DMS79 (cell line): ENCODE data around the gene RXRB.

Experiments
- DNase-seq: peaks from one replicate; lab custom pipeline; 2025; lab: John Stamatoyannopoulos, UW

RXRB gene

DNA sequence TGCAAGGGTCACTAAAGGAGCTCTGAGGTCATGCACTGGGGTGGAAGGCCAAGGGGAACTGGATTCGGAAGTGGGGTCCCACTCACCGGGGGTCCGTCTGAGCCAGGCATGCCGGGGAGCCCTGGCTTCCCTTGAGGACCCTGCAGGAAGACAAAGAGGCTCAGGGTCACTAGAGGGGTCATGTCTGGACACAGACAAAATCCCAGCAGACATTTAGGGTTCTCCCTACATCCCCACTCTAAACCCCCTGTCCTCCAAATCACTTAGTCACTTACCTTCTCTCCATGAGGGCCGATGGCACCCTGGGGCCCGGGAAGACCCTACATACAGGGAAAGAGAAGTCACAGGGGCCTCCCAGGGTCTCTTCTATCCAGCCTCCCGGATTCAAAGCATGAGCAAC is 23.6 kb downstream of the RXRB start:
- DNase-seq, result no peak

DNA sequence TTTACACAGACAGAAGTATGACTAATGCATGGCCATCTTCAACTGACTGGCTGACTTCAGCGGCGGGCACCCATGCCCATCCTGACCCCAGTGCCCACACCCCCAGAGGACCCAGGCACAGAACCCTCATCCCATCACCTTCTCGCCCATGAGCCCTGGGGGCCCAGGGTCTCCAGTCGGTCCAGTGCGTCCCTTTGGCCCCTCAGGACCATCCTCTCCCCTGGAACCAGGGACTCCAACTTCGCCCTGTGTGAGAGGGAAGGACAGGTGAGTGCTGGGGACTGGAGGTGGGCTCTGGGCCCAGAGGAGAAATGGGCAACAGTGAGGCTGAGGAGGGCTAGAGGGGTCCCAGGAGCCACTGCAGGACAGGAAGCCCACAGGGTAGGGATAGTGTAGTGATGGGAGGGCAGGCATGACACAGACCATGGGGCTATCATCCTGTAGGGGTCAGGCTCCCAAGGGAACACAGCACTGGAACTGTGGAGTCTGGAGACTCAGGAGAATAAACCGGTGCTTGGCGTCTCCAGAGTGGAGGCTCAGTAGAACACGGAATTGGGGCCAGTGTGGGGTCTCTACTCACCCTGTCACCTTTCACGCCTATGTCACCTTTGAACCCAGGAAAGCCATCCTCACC is 24.9 kb downstream of the RXRB start:
- no peak for DNase-seq

DNA sequence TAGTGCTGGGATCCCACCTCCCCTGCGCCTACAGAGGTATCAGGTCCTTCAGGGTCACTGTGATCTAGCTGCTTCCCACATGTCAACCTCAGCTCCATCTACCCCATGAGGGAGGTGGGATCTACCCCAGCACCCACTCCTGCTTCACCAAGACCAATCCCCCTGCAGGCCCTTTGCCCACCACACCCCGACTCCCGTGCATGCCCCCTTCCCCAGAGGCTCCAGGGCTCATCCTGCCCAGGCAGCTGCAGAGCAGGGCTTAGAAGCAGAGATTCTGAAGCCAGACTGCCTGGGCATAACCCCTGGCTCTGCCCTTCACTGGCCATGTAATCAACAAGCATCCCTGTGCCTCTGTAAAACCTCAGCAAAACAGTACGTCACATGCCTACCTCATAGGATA is 25.7 kb downstream of the RXRB start:
- no peak for DNase-seq

DNA sequence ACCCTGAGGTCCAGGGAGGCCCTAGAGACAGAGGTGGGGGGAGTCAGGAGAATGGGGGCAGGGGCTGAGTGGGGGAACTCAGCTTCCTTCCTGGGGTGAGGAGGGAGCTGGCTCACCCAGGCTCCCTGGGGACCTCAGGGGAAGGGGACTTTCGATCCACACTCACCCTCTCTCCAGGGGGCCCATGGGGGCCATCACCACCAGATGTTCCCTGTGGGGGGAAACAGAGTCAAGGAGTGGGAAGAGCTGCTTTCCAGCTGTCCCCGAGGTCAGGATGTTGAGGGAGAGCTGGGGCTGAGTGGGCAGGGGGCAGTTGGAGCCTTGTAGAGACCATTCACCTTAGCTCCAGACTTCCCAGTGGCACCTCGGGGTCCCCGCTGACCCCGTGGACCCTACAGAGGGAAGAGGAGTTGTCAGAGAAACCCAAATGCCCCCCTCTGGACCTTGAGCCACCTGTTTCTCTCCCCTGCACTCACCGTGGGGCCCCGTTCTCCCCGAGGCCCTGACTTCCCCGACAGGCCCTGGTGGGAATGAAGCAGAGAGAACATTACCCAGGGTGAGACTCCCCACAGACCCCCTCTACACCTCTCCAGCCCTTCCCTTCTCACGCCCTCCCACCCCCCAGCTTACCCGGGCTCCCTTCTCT is 26.8 kb downstream of the RXRB start:
- no peak for DNase-seq

DNA sequence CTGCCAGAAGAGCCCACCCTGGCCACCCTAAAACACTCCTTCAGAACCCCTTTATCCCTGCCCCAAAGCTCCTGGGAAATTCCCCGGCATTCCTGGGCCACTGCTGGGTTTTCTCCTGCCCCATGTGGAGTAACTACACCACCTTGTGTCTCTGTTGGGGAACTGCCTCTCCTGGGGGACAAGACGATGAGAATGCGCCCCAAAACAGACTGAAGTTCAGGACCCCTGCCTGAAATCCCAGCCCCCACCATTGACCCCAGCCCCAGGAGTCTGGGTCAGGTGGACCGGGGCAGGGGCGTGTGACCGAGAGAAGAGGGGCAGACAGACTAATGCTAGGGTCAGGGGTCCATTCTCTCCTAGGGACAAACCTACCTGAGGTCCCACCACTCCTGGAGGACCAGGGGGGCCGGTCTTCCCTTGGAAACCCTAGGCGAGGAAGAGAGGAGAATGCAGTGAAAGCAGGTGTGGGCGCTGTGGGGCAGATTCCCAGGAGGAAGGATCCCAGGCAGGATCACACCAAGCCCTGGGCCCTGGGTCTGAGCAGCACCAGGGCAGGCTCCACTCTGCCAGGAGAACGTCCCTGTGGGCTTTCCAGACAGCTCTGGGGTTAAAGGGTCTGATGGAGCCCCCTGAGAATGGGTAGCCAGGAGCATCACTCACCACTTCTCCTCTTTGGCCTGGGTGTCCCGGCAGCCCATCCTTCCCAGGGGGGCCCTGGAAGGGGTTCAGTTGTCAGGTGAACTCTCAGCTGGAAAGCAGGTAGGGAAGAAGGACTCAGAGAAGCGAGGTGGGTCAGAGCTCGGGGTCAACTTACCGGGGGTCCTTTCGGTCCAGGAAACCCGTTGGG is 27.6 kb downstream of the RXRB start:
- no peak for DNase-seq

DNA sequence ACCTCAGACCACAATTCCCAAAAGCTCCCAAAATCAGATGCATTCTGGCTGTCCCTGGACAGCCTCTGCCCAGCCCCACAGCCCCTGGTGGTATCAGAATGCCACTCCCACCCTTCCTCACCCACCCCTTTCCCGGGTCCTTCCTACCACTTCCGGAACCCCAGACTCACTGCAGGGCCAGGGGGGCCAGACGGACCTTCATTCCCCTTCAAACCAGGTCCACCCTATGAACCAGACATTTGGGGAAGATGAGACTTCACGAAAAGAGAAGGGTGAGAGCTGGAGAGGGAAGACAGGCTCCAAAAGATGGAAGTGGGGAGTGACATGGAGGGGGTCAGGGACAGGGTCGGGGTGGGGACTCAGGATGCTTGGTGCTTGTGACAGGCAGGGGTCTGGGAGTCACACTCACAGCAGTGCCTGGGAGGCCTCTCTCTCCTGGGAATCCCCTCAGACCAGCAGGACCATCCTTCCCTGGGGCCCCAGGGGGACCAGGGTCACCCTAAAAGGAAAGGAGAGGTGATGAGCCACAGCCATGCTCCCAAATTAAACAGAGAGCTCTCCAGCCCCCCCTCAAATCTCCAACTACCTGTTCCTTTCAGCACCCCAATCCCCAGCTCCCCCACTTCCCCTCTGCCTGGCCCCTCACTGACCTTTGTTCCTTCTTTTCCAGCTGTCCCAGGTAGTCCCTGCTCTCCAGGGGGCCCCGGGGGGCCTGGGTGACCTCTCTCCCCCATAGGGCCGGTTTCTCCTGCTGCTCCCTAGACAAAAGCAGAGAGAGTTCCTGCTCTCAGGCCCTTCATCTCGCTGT is 28.4 kb downstream of the RXRB start:
- DNase-seq, result no peak

DNA sequence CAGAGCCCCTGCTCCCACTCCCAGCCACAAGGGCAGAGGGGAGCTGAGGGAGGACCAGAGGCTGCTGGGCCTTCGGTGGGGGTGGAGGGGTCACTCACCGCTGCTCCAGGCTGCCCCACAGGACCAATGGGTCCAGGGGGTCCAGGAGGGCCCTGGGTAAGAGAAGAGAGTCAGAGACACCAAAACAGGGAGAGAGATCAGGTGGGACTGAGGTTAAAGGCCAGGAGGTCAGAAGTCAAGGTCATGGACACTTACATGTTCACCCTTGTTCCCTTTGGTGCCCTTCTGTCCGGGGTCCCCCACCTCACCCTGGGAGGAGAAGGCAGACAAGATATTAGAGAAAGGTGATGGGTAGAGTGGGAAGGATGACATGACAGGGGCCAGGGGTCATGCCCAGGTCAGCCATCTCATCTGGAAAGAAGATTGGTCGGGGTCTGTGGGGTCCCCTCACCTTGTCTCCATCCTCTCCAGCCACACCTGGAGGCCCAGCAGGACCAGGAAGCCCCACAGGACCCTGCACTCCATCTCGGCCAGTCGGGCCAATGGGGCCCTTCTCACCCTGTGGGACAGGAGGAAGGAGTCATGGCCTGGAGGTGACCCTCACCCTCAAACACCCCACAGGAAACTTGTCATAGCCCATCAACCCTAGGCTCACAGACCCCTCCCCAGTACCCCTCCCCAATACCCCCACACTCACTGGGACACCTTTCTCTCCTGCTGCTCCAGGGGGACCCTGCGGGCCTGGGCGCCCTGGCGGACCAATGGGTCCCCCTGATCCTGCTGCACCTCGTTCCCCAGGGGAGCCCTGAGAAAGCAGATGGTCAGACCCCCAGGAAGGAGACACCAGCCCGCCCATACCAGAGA is 29.2 kb downstream of the RXRB start:
- no peak for DNase-seq

DNA sequence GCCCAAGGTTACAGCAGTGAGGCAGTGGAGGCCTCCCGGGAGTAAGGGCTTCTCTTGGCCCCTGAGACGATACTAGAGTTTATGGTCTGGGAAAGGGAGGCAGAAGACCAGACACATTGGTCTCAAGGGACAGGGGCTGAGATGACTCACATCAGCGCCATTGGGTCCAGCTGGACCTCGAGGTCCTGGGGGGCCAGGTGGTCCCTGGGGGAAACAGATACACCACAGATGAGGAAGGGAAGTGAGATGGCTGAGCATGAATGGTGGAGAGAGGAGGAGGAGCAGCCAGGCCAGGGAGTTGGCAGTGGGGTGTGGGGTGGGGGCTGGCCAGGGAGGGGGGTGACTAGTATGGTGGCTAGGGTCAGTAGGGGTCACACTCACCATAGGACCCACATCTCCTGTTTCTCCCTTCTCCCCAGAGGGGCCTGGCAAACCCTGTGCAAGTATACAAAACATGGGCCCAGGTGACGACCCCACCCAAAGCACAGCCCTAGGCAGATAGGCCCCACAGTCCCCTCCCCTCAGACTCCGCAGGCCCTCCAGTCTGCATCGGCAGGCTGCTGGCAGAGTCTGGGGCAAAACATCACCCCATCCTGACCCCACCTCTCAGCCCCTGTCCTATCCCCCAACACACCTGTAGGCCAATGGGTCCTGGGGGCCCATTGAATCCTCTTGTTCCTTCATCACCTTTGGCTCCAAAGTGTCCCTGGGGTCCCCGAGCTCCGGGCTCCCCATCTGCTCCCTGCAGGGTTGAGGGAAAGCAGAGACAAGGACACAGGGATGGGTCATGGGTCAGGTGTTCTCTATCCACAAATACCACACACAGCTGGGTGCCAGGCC is 30.1 kb downstream of the RXRB start:
- no peak for DNase-seq

DNA sequence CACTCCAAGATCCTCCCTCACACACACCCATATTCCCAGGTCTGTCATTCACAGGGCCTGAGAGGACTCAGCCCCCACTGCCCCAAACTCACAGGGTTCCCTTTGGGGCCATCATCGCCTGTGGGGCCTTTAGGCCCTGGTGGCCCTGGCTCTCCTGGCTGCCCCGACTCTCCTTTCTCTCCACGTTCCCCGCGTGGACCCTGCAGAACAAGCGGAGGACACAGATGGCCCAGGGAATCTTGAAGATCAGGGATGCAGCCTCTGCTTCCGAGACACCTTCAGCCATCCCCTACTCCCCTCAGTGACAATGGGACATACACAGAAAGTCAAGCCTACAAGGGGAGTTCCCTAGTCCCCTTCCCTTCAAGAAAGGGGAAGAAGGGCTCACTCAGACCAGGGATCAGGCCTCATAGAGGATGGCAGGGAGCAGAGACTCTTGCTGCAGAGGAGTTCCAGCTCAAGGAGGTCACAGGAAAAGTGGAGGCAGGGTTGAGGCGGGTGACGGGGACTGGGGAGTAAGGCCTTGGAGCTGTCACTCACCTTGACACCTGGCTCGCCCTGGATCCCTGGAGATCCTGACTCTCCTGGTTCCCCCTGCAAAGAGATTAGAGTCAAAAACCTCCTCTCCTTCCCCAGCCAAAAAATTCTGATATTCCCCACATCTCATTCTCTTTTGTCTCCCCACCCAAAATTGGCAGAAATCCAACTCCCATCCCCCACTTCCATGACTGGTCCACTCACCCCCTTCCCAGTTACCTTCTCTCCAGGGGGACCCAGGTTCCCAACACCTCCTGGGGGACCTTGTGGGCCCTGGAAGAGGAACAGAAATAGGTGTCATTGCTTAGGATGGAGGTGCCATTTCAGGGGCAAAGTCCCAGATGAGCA is 30.9 kb downstream of the RXRB start:
- no peak for DNase-seq

DNA sequence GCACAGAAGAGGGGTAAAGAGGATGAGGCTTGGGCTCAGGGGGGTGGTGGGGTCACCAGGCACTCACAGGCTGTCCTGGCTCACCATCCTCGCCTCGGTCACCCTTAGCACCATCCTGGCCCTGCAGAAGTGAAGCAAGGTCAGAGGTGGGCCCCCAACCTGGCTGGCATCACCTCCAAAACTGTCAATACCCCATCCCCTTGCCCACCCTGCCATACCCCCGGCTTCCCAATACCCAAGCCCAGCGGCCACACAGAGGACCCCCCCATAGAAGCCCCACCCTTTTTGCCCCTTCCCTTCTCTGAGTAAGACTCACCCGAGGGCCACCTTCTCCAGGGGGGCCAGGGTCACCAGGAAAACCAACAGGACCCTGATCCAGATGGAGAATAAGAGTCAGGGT is 31.8 kb downstream of the RXRB start:
- no peak for DNase-seq

DNA sequence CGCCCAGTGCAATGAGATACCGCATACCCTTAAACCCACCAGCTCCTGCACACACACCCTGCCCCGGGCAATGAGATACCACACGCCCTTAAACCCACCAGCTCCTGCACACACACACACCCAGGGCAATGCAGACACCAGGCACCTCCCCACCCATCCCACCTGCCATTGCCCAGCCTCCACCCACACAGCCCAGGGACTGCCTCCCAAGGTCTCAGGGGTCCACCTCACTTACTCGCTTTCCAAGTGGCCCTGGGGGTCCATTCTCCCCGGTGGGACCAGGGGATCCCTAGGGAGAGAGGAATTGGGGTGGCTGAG is 32.2 kb downstream of the RXRB start:
- no peak for DNase-seq

DNA sequence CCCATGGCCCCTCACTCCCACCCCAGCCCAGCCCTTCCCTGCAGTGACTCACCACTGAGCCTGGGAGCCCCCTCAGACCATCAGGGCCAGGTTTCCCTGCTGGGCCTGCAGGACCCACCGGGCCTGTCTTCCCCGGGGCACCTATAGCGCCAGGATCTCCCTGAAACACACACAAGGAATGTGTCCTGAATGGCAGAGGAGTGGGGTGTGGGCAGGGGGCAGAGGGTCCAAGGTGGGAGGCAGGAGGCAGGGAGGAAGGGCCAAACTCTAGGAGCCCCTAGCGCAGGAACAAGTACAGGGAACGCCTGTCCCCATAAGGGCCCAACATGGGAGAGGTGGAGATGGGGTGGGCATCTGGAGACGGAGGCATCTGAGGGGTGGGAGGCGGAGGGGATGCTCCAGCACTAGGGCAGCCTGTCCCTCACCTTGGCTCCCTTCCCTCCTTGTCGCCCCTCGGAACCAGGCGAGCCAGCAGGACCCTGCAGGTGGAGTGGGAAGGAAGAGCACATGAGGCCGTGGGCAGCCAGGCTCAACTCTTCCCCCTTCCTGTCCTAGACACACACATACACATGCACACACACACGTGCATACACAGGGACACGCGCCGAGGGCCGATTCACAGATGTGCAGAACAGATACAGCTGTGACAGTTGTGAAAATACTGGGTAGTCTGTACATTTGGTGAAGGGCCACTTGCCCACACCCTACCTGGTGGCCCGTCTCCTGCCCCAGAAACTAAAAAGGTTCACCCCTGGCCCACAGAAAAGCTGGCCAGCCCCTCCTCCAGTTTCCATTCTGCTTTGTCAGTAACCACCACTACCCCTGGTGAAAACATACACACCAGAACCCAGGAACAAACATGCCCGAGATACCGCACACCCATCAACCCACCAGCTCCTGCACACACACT is 32.8 kb downstream of the RXRB start:
- no peak for DNase-seq

DNA sequence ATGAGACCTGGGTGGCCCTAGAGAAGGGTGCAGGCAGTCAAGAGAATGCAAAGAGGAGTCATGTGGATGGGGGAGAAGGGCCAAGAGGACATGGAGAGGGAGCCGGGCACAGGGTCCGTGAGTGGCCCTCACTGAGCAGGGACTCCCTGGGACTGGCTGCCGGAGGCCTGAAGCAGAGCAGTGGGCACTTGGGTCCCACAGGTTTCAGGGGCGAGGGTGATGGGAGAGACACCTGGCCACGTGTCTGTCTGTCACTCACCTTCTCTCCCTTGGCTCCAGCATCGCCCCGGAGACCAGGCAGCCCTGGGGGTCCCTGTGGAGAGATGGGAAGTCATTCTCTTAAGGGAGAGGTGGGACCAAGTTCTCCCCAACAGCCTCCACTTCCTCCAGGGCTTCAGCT is 33.7 kb downstream of the RXRB start:
- DNase-seq, result no peak

DNA sequence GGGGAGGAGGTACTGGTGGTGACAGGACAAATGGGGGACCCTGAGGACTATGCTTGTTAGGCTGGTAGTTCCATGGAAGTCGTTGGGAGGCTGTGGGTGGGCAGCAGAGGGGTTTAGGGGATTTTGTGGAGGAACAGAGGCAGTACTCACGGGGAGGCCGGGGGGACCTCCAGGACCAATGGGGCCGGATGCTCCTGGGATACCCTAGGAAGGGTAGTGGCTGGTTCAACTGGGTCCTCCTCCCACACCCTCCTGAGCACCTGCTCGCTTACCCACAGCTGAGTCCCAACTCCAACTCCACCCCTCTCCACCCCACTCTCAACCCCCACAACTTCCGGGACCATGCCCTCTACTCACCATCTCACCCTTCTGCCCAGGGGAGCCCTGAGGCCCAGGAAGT is 34.1 kb downstream of the RXRB start:
- no peak for DNase-seq

DNA sequence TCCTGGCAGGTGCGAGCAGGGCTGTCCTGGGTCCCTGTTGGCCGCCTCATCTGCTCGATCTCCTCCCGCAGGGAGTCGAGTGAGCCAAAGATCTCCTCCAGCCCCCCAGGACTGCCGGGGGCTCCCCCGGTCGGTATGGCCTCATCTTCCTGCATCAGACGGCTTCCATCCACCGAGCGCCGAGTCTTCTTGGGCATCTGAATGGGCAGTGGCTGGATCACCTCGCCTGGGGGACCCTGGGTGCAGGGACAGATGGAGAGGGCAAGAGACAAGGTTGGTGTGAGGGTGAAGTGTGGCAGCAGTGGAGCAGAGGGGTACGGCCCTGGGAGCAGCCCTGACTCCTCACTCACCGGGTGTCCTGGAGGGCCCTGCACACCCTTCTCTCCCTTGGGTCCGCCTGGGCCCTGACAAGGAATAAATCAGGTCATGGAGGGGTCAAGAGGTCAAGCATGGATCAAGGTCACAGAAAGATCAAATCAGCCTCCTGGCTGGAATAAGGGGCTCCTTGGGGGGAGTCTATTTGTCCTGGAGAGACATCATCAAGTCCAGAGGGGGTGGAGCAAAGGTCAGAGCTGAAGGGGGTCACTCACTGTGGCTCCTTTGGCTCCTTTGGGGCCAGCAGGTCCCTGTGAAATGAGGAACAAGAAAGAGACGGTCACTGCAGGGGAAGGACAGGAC is 34.7 kb downstream of the RXRB start:
- no peak for DNase-seq

DNA sequence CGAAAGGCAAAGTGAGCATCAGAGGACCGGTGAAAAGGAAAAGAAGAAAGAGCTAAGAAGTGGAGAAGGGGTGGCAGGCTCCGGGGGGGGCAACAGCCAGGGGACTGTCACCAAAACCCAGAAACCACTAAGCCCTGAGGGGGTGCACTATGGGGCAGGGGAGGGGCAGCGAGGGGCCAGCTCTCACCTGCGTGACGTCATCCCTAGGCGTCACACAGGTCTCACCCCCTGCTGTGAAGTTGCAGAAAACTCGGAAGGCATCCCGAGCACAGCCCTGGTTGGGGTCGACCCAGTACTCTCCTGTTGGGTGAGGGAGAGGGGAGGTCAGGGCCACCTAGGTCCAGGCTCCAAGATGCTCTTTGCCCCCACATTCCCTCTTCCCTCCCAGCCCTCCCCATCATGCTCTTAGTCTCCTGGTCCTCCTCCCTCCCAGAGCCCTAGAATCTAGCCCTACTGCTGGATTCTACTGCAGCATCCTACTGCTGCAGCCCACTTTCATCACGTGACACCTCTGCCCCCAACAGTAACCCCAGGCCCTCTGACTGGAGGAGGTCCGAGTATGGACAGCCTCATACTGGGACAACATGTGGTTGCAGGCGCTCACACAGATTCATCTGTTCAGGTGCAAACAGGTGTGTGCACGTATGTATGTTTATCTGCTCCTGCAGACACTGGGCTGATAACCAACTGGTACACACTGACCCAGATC is 35.6 kb downstream of the RXRB start:
- DNase-seq, result no peak

DNA sequence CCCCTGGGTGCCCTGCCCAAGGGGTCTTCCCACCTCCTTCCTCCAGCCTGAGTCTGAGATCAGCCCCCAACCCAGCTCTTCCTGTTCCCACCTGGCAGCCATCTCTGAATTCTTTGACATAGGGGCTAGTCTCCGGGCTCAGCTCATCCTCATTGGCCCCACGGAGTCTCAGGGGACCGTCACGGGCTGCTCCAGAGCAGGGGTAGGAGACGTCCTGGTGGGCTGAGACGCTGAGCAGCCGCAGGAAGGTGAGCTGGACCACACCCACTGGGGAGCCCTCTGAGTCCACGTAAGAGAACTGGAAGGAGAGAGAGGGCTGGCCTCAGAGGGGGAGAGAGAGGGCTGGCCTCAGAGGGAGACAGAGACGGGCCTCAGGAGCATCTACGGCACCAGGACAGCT is 36.3 kb downstream of the RXRB start:
- no peak for DNase-seq
